ENCODE measurements around the gene NOC3L.
"Not testable (repeated sequence)": the region's sequence is repeated elsewhere in the genome, so short reads cannot be mapped to it uniquely, and the experiment has no call there.

NOC3L gene

GRCh38 chr10:94383530-94383929, 20.8 kb upstream of the NOC3L start:
- TF ChIP-seq POLR2A (IDR thresholded peaks at IDR 0.05; ENCODE audit: low read length) (no peak), GATA1 (IDR thresholded peaks at IDR 0.05; ENCODE audit: low read depth, low read length) (no peak)
- DNase-seq = no peak

GRCh38 chr10:94376865-94377264, 14.1 kb upstream of the NOC3L start:
- no peak for DNase-seq
- TF ChIP-seq POLR2A (IDR thresholded peaks at IDR 0.05; ENCODE audit: low read length) = no peak

GRCh38 chr10:94375374-94375773, 12.6 kb upstream of the NOC3L start:
- TF ChIP-seq GATA1 (IDR thresholded peaks at IDR 0.05; ENCODE audit: low read depth, low read length) (no peak), POLR2A (IDR thresholded peaks at IDR 0.05; ENCODE audit: low read length) (no peak)
- DNase-seq = no peak

- TF ChIP-seq POLR2A (IDR thresholded peaks at IDR 0.05; ENCODE audit: low read length) (no peak), GATA1 (IDR thresholded peaks at IDR 0.05; ENCODE audit: low read depth, low read length) (no peak)
- no peak for DNase-seq
These were observed 7.8 kb upstream of the NOC3L start for GRCh38 chr10:94370501-94370900.

- no peak for TF ChIP-seq GATA1 (IDR thresholded peaks at IDR 0.05; ENCODE audit: low read depth, low read length)
- TF ChIP-seq POLR2A (IDR thresholded peaks at IDR 0.05; ENCODE audit: low read length) = no peak
- DNase-seq = peak in 1 of 2 experiments; percentile 11
These were observed 3.6 kb upstream of the NOC3L start for GRCh38 chr10:94366382-94366781.

GRCh38 chr10:94364482-94364881, 1.7 kb upstream of the NOC3L start:
- DNase-seq = no peak
- TF ChIP-seq POLR2A (IDR thresholded peaks at IDR 0.05; ENCODE audit: low read length) (no peak), GATA1 (IDR thresholded peaks at IDR 0.05; ENCODE audit: low read depth, low read length) (no peak)

- TF ChIP-seq GATA1 (IDR thresholded peaks at IDR 0.05; ENCODE audit: low read depth, low read length) (no peak), POLR2A (IDR thresholded peaks at IDR 0.05; ENCODE audit: low read length) (no peak)
- no peak for DNase-seq
These were observed 469 bp upstream of the NOC3L start for GRCh38 chr10:94363251-94363565.

- DNase-seq = peak; percentile 58 to 73
- no peak for TF ChIP-seq POLR2A (IDR thresholded peaks at IDR 0.05; ENCODE audit: low read length)
- no peak for TF ChIP-seq GATA1 (IDR thresholded peaks at IDR 0.05; ENCODE audit: low read depth, low read length)
These were observed 1.5 kb downstream of the NOC3L start for GRCh38 chr10:94361171-94361794.

- TF ChIP-seq GATA1 (IDR thresholded peaks at IDR 0.05; ENCODE audit: low read depth, low read length) (no peak), POLR2A (IDR thresholded peaks at IDR 0.05; ENCODE audit: low read length) (no peak)
These were observed 4.3 kb downstream of the NOC3L start for GRCh38 chr10:94358480-94358879.

GRCh38 chr10:94357193-94357592, 5.5 kb downstream of the NOC3L start:
- DNase-seq = no peak
- TF ChIP-seq POLR2A (IDR thresholded peaks at IDR 0.05; ENCODE audit: low read length) = no peak
- no peak for TF ChIP-seq GATA1 (IDR thresholded peaks at IDR 0.05; ENCODE audit: low read depth, low read length)

More at GRCh38 chr10:94358480-94358879, 4.3 kb downstream of the NOC3L start:
- no peak for DNase-seq

GRCh38 chr10:94355841-94356240, 6.9 kb downstream of the NOC3L start:
- DNase-seq = no peak
- TF ChIP-seq POLR2A (IDR thresholded peaks at IDR 0.05; ENCODE audit: low read length) (no peak), GATA1 (IDR thresholded peaks at IDR 0.05; ENCODE audit: low read depth, low read length) (no peak)

- peak; percentile 66 to 70 for DNase-seq
- TF ChIP-seq GATA1 (IDR thresholded peaks at IDR 0.05; ENCODE audit: low read depth, low read length) (no peak), POLR2A (IDR thresholded peaks at IDR 0.05; ENCODE audit: low read length) (no peak)
These were observed 9.4 kb downstream of the NOC3L start for GRCh38 chr10:94353336-94353735.

- TF ChIP-seq GATA1 (IDR thresholded peaks at IDR 0.05; ENCODE audit: low read depth, low read length) = no peak
- no peak for TF ChIP-seq POLR2A (IDR thresholded peaks at IDR 0.05; ENCODE audit: low read length)
These were observed 11.7 kb downstream of the NOC3L start for GRCh38 chr10:94351089-94351488.

GRCh38 chr10:94350500-94350899, 12.2 kb downstream of the NOC3L start:
- not testable (repeated sequence) for DNase-seq

More at GRCh38 chr10:94351089-94351488, 11.7 kb downstream of the NOC3L start:
- no peak for DNase-seq

- no peak for DNase-seq
- no peak for TF ChIP-seq POLR2A (IDR thresholded peaks at IDR 0.05; ENCODE audit: low read length)
- no peak for TF ChIP-seq GATA1 (IDR thresholded peaks at IDR 0.05; ENCODE audit: low read depth, low read length)
These were observed 13.4 kb downstream of the NOC3L start for GRCh38 chr10:94349327-94349726.

Measured in erythroblast (primary cell).